HTERT RPE-1 (cell line): ENCODE data around the gene NOX5.
"Not testable (repeated sequence)": the region's sequence is repeated elsewhere in the genome, so short reads cannot be mapped to it uniquely, and the experiment has no call there.

Experiments used
- in situ Hi-C: fragments of 300-500 bp; cut with MboI; formaldehyde crosslinking; loops from 4 replicates; pipeline ENCODE4 v1.14.3; 2020; ENCODE audit warnings: low sequenced_read_pairs

The NOX5 gene, protein sequence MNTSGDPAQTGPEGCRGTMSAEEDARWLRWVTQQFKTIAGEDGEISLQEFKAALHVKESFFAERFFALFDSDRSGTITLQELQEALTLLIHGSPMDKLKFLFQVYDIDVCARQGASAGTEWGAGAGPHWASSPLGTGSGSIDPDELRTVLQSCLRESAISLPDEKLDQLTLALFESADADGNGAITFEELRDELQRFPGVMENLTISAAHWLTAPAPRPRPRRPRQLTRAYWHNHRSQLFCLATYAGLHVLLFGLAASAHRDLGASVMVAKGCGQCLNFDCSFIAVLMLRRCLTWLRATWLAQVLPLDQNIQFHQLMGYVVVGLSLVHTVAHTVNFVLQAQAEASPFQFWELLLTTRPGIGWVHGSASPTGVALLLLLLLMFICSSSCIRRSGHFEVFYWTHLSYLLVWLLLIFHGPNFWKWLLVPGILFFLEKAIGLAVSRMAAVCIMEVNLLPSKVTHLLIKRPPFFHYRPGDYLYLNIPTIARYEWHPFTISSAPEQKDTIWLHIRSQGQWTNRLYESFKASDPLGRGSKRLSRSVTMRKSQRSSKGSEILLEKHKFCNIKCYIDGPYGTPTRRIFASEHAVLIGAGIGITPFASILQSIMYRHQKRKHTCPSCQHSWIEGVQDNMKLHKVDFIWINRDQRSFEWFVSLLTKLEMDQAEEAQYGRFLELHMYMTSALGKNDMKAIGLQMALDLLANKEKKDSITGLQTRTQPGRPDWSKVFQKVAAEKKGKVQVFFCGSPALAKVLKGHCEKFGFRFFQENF

DNA sequence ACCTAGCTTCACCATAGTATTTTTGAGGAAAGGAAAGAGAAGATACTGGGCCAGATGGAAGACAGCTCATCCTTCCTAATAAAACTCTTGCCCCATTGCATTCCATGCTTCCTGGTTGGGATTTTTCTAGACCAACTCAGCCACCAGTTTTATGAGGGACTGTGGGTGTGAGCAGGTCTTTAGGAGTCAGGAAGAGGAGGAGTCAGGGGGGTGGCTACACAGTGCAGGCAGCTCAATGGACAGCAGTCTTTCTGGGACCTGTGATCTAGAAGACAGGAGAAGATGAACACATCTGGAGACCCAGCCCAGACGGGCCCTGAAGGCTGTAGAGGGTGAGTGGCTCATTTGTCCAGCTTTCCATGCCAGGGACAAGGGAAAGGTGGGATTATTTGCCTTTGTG is at the start of gene NOX5:
Gene NOX5, plus strand, starts transcription at position 242 of the 400 bp plus-strand sequence. Its CDS starts 41 bp downstream, at position 283.
- in situ Hi-C loops, result no loop called here

DNA sequence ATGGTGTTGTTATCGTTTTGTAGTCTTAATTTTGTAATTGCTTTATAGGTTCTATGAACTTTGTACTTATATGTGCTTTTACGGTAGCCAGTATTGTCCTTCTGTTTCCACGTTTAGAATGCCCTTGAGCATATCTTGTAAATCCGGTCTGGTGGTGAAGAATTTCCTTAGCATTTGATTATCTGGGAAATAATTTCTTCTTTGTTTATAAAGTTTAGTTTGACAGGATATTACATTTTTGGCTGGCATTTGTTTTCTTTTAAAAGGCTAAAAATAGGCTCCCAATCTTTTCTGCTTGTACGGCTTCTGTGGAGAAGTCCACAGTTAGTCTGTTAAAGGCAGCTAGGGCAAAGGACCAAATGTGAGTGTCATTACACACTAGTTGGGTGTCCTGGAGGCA is 47.5 kb upstream of the NOX5 start:
- in situ Hi-C loops, result no loop called here

DNA sequence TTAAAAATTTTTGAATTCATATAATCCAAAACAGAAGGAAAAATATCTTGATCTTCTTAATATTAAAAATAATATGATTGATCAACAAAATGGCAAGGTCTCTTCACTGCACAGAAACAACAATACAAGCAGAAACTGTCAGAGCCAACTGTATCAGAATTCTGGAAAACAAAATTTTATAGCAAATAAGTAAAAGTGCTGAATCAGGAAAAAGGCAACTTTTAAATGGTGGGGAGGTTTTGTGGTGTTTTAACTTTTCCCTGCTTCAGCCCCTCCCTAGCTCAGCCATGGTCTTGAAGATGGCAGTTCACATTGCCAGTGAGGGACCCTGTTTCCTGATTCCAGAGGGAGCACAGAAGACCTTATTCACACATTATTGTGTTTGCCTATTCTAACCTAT is 46.5 kb upstream of the NOX5 start:
- in situ Hi-C loops, result no loop called here

DNA sequence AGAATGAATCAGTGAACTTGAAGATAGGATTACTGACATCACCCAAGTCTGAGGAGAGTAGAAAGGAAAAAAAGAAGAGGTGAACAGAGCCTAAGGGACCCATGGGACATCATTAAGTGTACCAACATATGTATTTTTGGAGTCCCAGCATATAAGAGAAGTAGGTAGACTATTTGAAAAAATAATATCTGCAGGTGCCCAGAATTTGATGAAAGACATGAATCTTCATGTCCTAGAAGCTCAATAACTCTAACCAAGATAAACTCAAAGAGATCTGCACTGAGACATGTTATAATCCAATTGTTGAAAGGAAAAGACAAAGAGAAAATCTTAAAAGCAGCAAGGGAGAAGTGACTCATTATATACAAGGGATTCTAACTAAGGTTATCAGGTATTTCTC is 45.2 kb upstream of the NOX5 start:
- in situ Hi-C loops, result no loop called here

DNA sequence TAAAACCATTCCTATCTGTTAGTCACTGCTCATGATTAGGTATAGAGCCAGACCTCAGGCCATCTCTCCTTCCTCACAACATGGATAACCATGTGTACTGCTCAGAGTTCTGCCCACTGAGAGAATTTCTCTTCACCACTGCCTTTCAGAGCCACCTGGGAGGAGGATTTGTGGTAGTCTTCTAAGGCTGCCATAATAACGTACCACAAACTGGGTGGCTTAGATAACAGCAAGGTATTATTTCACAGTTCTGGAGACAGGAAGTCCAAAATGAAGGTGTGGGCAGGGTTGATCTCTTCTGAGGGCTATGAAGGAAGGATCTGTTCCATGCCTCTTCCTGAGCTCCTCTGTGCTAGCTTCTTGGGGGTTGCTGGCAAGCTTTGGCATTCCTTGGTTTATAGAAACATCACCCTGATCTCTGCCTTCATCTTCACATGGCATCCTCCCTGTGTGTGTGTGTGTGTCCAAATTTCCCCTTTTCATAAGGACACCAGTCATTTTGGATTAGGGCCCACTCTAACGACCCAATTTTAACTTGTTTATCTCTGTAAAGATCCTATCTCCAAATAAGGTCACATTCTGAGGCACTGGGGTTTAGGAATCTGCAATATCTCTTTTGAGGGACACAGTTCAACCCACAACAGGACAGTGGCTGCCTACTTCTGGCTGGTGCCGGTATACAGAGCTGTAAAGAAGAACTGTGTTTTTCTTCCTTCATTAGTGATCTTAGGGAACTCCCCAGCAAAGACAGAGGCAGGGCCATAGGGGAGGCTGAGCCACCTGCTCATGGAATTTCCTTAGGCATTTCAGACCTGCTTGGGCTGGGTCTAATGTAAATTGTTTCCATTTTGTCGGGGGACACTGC is 42.1 kb upstream of the NOX5 start:
- in situ Hi-C loops, result no loop called here

DNA sequence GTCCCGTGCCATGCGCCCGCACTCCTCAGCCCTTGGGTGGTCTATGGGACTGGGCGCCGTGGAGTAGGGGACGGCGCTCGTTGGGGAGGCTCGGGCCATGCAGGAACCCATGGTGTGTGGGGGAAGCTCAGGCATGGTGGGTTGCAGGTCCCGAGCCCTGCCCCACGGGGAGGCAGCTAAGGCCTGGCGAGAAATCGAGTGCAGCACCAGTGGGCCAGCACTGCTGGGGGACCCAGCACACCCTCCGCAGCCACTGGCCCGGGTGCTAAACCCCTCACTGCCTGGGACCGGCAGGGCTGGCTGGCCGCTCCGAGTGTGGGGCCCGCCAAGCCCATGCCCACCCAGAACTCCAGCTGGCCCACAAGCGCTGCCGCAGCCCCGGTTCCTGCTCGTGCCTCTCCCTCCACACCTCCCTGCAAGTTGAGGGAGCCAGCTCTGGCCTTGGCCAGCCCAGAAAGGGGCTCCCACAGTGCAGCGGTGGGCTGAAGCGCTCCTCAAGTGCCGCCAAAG is 38.8 kb upstream of the NOX5 start:
- in situ Hi-C loops, result not testable (repeated sequence)

DNA sequence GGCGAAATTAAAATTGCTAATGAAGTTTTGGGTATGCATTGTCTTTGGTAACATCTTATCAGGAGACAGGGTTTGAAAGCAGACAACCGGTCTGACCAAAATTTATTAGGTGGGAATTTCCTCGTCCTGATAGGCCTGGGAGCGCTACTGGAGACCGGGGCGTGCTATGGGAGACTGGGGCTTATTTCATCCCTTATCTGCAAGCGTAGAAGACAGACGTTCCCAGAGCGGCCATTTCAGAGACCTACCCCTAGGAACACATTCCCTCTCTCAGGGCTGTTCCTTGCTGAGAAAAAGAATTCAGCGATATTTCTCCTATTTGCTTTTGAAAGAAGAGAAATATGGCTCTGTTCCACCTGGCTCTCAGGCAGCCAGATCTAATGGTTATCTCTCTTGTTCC is 37.1 kb upstream of the NOX5 start:
- in situ Hi-C loops, result not testable (repeated sequence)

DNA sequence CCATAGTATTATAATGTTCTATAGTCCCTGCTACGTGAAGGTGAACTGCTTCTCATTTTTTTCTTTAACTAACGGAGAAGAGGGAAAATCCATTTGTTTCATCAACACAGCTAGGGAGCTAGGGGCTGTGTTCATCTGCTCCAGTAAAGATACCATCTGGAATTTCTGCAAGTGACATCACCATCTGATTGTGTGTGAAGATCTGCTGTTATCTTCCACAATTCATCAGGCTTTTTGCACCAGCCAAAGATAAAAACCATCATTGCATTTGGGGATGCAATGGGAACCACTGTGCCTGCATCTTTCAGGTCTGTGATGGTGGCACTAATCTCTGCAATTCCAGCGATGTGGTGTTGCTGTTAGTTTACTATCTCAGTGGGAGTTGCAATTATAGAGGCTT is 35.5 kb upstream of the NOX5 start:
- in situ Hi-C loops, result no loop called here

DNA sequence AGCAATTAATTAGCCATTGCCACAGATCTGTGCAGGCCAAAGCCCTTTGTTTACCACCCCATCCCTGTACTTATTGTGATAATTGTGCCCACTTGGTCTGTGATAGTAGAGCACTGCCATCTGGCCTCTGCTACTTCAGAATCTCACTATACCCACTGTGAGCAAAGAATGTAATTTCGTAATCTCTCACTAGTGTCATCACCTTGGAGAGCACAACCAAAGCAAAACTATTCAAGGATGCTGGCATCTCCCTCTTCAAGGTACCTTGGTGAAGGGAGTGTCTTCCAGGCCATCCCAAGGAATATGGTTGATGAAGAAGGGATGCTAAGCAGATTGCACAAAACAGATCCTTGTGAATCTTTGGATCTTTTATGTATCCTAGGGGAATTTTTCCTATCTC is 34.7 kb upstream of the NOX5 start:
- in situ Hi-C loops, result no loop called here

DNA sequence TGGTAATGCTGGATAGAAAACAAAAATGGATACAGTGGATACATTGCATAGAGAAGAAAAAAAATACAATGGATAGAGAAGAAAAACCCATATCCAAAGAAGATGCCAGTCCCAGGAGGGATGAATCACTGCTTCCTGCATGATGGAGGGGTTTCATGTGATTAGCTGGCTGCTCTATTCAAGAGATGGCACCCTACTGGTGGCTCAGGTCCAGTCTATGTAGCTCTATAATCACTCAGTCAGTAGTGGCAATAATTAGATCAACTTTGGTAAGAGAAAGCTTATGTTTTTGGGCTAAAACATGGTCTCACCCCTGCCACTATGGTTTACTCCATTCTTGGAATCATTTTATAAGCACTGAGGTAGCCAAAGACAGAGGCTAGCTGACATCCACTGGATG is 33.7 kb upstream of the NOX5 start:
- in situ Hi-C loops, result no loop called here

DNA sequence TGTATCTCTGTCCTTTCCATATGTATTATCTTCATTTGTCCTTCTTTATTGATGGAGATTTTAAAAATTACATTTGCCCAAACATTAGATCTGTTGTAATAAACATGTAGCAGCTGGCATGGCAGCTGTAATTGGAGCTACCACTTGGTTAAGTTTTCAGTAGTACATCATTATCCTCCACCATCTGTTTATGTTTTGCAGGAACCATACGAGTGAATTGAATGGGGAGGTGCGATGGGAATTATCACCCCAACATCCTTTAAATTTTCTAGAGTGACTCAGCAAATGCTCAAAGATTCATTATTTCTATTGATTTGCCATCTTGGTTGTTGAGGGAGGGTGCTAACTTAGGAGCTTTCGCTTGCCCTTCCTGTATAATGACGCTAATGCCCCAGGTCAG is 32.6 kb upstream of the NOX5 start:
- in situ Hi-C loops, result no loop called here

DNA sequence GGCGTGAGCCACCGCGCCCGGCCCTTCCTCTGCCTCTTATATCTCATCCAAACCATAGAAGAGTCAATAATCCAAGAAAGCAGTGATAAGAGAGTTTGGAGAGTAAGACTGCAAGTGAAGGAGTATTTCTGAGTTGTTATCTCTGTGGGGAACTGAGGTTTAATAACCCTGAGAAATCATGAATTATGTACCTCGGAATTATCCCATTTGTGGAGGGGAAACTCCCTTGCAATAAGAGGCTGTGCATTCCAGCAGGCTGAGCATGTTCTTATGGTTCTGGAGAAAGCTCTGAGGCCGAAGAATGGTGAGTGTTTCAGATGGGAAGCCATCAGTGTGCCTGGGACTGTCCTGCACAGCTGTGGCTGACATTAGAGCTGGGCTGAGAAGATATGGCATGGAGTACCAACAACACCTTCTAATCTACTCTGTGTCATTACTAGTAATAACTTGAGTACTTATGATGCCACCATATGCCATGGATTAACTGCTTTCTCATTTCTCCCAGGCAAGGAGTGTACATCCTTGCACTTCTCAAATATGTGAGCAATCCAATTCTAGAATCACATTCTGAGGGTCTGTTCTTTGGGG is 31.4 kb upstream of the NOX5 start:
- in situ Hi-C loops, result no loop called here

DNA sequence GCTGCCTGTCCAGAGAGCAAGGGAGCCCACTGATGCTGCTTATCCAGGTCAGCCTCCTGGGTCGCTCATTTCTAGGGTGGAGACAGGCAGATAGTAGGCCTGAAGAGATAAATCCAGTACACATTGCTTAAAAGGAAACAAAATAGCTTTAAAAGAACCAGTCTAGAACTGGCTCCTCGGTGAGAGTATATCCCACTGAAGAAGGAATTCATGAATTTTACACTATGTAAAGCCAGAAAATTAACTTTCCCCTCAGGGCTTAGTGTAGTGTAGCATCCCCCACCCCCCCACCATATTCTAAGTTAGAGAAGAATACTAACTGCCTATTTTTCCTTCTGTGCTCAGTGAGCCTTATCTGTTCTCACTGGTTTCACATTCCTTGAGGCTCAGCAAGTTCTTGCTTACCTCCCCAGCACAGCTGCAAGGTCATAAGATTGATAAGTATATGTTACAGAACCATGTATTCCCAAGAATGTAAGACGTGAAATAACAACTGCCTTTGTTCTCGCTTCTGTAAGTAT is 30.5 kb upstream of the NOX5 start:
- in situ Hi-C loops, result no loop called here

DNA sequence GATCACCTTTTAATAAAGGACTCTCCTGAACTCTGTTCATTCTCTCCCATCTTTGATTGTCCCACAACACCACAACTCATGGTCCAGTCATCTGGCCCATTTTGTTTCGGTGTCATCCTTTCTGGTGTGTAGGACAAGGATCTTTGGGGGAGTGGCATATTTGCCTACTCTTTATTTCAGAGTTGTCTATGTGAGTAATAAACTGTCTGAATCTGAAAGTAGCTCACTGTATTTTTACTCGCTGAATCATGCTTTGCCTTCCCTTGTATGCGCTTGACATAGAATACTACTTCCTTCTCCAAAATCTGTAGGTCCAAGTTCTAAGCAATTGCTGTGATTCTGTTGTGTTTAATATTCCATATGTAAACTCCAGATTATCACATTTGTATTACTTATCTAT is 29.9 kb upstream of the NOX5 start:
- in situ Hi-C loops, result no loop called here

DNA sequence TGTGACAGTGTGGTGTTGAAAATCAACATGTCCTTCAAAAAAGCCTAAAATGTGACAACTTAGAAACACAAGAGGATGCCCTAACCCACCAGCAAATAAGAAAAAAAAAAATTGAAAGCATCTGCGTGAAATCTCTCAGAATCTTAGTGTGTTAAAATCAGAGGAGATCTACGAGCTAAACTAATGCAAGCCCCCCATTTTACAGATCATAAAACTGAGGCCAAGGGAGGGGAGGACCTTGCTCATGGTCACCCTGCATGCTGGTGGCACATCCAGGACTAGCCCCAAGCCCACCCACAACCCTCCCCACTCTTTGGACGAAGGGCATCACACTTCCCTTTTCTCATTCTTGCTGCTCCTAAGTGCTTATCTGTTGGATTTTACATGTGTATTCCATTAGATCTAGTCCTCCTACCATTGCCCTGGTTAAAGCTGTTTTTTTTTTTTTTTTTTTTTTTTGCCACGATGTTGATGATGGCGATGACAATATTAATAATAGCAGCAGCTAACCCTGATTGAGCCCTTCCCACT is 29.1 kb upstream of the NOX5 start:
- in situ Hi-C loops, result no loop called here

DNA sequence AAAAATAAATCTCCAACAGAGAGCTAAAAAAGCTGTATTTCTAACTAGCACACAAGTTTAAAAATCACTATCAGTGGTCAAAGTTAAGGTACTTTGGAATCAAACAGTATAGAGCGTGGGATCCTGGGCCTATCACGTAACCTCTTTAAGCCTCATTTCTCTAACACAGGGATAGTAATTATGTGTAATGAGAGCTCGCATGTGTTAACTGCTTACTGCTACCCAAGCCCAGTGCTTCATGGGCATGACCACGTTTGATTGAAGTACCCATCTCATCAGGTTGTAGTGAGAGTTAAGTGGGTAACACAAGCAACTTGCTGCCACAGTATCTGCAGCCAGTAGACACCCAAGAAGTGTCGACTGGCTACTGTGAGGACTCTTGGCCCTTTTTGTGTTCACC is 28.2 kb upstream of the NOX5 start:
- in situ Hi-C loops, result no loop called here

DNA sequence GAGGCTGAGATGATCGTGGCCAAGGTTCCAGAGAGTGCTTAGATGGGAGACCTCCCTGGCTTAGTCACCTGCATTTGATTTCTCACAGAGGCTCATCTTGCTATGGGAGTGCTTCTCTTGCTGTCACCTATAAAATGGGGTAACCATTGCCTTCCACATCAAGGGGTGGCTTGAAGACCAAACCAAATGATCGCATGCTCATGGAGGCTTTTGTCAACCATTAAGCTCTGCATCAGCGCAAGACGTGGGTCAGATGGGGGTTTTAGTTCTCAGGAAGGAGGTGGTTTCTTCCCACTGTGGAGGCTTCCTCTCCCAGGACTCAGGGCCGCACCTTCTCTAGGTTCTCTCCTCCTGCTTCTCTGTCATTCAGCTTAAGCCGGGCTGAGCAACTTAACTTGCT is 27.4 kb upstream of the NOX5 start:
- in situ Hi-C loops, result no loop called here

DNA sequence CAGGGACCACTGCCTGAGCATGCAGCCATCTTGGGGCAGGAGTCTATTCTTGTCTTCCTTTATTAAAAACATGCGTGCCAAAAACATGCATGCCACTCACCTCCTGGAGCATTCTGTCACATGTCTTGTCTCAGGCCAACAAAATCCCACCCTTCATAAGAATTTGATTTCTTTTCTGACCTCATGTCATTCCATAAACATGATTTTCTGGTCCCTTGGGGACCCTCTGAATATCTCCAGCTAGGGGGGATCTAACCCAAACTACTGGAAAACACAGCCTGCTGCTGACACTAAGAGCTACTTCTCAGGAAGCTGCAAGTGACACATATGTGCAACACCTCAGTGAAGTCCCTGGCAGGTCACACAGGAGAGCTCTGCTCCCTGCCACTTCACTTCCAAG is 26.8 kb upstream of the NOX5 start:
- in situ Hi-C loops, result no loop called here

DNA sequence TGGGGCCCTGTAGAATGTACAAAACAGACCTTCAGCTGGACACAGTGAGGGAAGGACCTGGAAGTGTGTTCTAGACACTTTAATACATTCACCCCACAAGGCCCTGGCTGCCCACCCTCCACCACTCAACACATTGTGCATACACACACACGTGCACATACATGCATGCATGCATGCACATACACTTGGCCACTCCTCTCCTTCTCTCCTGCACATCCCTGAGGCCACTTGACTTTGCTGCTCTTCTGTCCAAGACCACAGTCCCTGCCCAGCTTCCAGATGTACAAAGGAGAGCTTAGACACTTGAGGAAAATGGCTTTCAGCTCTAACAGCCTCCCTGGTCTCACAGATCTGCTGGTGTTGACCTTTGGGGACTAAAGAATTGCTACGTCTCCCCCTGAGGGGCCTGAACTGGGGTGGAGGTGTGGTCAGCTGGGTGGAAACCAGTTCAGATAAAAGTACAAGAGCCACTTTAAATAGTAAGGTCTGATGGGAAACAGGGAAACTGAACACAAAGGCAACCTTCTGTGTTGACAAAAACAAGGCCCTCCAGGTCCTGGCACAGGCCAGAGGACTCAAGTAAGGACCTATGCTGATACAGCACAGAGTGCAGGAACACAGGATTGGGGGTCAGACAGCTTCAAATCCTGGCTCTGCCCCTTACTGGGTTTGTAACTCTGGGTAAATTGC is 24.8 kb upstream of the NOX5 start:
- in situ Hi-C loops, result no loop called here
